GM12874 (cell line): ENCODE measurements around the gene ATP11C.

Experiments used
- CTCF ChIP-seq: IDR thresholded peaks from 2 replicates; pipeline ENCODE4 v1.5.1; 2011; ENCODE audit warnings: low read depth, mild to moderate bottlenecking, control low read depth, low read length, moderate library complexity; ENCODE audit not compliant: insufficient read depth

The ATP11C gene

DNA sequence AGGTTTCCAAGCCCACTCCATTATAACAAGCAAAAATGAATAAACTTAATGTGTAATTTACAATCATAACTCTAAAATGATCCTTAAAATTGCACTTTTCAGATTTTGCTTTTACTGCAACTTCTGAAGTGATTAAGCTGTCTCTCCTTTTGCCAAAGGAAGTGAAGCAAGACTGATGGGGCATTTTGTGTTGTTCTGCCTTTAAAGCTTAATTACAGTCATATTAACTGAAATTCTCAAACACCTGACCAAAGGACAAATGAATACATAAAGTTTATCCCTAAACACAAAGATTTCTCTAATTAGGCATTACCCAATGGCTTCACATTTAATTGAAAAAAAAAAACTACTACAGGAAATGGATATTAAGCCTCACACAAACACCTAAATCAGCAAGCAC lies 101.8 kb downstream of the ATP11C start:
- TF ChIP-seq CTCF: no peak

DNA sequence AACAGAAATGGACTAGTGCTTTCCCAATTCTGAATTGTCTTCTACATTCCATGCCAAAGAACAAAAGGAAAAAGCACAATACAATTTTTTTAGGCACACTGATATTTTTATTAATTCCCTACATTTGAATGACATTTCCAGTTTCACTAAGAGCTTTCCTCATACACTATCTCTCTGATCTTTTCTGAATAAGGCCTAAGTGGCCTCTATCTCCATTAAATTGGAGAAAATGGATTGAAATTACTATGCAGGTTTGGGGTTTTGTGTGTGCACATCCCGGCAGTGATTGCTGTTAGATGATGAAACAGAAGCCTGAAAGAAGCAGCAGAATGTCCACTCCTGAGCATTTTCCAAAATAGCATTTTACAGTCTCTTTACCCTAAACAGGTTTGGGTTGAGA lies 104.0 kb downstream of the ATP11C start:
- no peak for TF ChIP-seq CTCF

DNA sequence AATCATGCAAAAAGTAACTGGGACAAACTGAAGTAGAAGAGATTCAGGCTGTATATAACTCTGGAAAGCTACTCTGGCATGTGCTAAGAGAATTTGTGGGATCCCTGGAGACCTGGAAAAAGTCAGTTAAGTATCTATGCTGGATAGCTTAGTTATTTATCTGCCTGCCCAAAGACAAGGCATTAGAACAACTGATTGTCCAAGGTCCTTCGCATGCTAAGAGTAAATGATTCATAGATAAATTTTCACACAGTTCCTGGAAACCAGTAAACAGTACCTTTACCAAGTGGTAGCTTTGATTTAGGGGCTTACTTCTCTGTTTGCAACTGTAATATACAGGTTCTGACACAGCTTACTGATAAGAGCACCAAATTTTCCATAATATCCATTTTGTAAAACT lies 104.8 kb downstream of the ATP11C start:
- no peak for TF ChIP-seq CTCF

DNA sequence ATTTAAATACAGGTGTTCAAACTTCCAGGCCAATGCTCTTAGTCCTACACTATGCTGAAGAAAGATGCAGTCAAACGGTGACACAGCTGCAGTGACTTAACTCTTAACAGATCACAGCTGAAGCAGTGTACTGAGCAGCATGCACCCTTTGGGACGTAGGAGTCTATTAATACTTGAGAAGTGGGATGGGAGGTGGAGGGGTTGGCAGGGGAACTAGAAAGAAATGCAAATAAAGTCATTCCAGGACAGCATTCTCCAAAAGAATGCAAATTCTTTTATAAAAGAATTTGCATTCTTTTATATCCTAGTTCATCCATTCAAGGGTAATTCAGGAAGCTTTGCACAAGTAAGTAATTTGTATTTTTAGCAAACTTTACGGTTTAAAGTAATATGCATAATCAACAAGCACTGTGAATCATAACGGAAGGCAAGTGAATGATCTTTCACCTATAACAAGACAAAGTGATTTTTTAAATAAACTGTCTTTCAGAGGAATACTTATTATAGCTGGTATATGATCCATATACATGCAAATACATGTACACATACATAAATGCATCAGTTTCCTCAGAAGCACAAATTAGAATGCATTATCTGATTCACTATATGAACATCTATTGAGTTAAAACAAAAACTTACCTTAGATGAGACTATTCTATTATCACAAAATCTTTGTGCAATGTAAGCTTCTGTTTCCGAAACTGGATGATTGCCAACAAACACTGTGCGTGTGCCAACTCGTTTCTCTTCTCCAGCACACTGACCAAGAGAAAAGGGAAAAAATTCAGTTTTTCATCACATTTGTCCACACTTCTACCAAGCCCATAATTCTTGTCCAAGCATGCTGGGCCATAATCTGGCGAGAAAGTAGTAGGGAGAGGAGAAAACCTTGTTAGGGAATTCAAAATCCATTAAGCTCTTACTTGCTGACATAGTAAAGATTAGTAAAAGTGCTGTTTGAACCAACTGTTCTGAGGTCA lies 106.5 kb downstream of the ATP11C start:
- no peak for TF ChIP-seq CTCF

- TF ChIP-seq CTCF: no peak
Observed at GRCh38 chrX:139825618-139826017, 107.2 kb downstream of the ATP11C start.

DNA sequence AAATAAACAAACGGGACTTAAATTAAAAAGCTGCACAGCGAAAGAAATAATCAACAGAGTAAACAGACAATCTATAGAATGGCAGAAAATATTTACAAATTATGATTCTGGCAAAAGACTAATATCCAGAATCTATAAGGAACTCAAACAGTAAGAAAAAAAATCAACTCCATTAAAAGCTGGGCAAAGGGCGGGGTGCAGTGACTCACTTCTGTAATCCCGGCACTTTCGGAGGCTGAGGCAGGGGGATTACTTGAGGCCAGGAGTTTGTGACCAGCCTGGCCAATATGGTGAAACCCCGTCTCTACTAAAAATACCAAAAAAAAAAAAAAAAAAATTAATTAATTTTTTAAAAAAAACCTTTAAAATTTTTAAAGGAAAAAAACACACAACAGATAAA lies 109.0 kb downstream of the ATP11C start:
- TF ChIP-seq CTCF: no peak

DNA sequence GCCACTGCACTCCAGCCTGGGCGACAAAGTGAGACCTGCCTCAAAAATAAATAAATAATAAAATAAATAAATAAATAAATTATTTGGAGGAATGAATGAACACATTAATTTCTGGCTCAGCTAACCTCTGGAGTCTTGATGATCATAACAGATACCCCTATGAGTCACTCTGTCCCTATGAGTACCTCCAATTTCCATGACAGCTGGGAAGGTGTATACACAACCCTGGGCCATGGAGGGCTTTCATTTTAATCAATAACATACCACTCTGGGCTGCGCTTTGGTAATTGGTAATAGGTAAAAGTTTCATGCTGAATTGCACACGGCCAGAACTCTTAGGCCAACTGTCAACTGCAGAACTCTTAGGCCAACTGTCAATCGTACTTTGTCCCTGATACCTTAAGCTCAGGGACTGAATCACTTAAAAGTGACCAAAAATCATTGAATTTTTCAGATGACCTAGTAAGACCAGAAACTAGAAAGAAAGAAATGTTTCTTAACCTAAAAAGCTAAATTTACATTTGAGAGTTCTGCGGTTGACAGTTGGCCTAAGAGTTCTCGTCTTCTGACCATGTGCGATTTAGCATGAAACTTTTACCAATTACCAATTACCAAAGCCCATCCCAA lies 112.4 kb downstream of the ATP11C start:
- no peak for TF ChIP-seq CTCF
